Esophagus muscularis mucosa (tissue), 4 donors: ENCODE results near the gene TAS2R19. TPM values are rescaled to one million over a fixed set of nuclear protein-coding genes. Genes with fewer than 3 reads are reported as not detected.
"Not testable (repeated sequence)": the region's sequence is repeated elsewhere in the genome, so short reads cannot be mapped to it uniquely, and the experiment has no call there.

Experiments used
- DNase-seq: peaks from one replicate; pipeline ENCODE4 v3.0.0-alpha.2; 2017; ENCODE audit errors: extremely low spot score
- H3K27ac ChIP-seq, 4 donors: fragments of 200-600 bp; sonication (generic); replicated peaks in 1 of 4; 1 replicate in 3 of 4; 2 replicates in 1 of 4; pipeline ENCODE4 v1.5.1; 2016 to 2019; ENCODE audit warnings: mild to moderate bottlenecking in 1 of 4
- H3K27me3 ChIP-seq, 4 donors: fragments of 200-600 bp; sonication (generic); one replicate each; pipeline versions ENCODE4 v1.5.1 to v1.6.0; 2016 to 2019
- H3K36me3 ChIP-seq, 4 donors: fragments of 200-600 bp; sonication (generic); one replicate each; pipeline ENCODE4 v1.5.1; 2016 to 2019
- H3K4me1 ChIP-seq, 4 donors: fragments of 200-600 bp; sonication (generic); one replicate each; pipeline ENCODE4 v1.5.1; 2016 to 2019
- H3K4me3 ChIP-seq, 4 donors: fragments of 200-600 bp; sonication (generic); 1 replicate in 2 of 4; 2 replicates in 2 of 4; pipeline ENCODE4 v1.5.1; 2016 to 2019; ENCODE audit warnings: mild to moderate bottlenecking in 4 of 4, moderate library complexity in 1 of 4
- H3K9me3 ChIP-seq, 4 donors: fragments of 200-600 bp; sonication (generic); 1 replicate in 3 of 4; 2 replicates in 1 of 4; pipeline ENCODE4 v1.5.1; 2016 to 2019
- EP300 ChIP-seq: sonication (generic); formaldehyde crosslinking; IDR thresholded peaks from one replicate; pipeline ENCODE4 v1.6.1; 2017; ENCODE audit warnings: antibody characterized with exemption
- POLR2A ChIP-seq: fragments of 450-650 bp; IDR thresholded peaks from one replicate; pipeline ENCODE4 v1.6.1; 2017; ENCODE audit warnings: antibody characterized with exemption, moderate library complexity, mild to moderate bottlenecking, low read depth
- POLR2AphosphoS5 ChIP-seq, 2 donors: sonication (generic); formaldehyde crosslinking; IDR thresholded peaks; one replicate each; pipeline ENCODE4 v1.6.1; 2017; ENCODE audit warnings: antibody characterized with exemption in 2 of 2
- WGBS: methylation state at CpG from one replicate; pipeline ENCODE4 v1.1.5; 2018; 5-methylcytosine and 5-hydroxymethylcytosine counted together
- intact Hi-C: fragments of 100-400 bp; cut with DNase I; formaldehyde crosslinking; loops from one replicate; pipeline ENCODE4 v1.15.1; 2023
- total RNA-seq, 4 donors: library from RNA; depleted of rRNA; stranded (reverse); fragments of >200 nt; gene quantifications; one replicate each; pipeline versions ENCODE4 v1.1.0 to v1.2.1, GENCODE V29; 2016
- TF ChIP-seq, protein P1 (sequence below), 3 experiments: fragments of 200-600 bp in 2 of 3; fragments of 450-650 bp in 1 of 3; sonication (generic) in 2 of 3; IDR thresholded peaks; one replicate each; pipeline ENCODE4 v1.5.1; 2017 to 2019; ENCODE audit warnings: antibody characterized with exemption in 3 of 3, mild to moderate bottlenecking in 2 of 3, moderate library complexity in 1 of 3

Gene TAS2R19
- total RNA-seq, 4 donors from 2014 or later = 1.4 to 8.3 (median 2.6) TPM

DNA sequence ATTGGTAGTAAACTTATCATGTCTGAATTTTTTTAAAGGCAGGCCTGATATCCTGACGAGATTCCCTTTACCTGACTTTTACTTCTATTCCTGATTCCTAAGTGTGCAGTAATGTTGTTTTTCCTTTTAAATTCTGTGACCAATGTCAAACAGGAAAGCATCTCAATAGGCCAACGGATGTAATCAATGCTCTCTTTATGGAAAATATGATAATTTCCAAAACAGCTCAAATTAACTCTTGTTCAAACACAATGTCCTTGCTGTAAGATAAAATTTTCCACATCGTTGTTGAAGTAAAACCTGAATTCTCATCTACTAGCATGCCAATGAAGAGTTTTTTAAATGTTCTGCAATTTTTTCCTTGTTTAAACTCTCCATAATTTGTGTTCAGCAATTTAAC lies 16.8 kb upstream of the TAS2R19 start:
- WGBS = 52% methylated on average over 3 of the region's 3 CpGs
- no peak for TF ChIP-seq POLR2AphosphoS5 (IDR thresholded peaks at IDR 0.05)
- TF ChIP-seq, protein P1, sequence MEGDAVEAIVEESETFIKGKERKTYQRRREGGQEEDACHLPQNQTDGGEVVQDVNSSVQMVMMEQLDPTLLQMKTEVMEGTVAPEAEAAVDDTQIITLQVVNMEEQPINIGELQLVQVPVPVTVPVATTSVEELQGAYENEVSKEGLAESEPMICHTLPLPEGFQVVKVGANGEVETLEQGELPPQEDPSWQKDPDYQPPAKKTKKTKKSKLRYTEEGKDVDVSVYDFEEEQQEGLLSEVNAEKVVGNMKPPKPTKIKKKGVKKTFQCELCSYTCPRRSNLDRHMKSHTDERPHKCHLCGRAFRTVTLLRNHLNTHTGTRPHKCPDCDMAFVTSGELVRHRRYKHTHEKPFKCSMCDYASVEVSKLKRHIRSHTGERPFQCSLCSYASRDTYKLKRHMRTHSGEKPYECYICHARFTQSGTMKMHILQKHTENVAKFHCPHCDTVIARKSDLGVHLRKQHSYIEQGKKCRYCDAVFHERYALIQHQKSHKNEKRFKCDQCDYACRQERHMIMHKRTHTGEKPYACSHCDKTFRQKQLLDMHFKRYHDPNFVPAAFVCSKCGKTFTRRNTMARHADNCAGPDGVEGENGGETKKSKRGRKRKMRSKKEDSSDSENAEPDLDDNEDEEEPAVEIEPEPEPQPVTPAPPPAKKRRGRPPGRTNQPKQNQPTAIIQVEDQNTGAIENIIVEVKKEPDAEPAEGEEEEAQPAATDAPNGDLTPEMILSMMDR (IDR thresholded peaks at IDR 0.05) = no peak
- TF ChIP-seq EP300 = no peak
- TF ChIP-seq POLR2A = no peak
- H3K4me1 ChIP-seq = peaks cover 0 to 4% (median 0%) of the 10 kb centered on the region in 4 donors
- H3K9me3 ChIP-seq = no peaks in the 10 kb centered on the region
- H3K36me3 ChIP-seq = no peaks in the 10 kb centered on the region
- no peak for DNase-seq
- H3K4me3 ChIP-seq = no peak overlapping the region
- no peak overlapping the region for H3K27ac ChIP-seq
- intact Hi-C loops = loop anchor here (1.0 kb wide), 1 partner anchor 26 kb away; no protein-coding TSS in a partner anchor
- no peaks in the 10 kb centered on the region for H3K27me3 ChIP-seq

DNA sequence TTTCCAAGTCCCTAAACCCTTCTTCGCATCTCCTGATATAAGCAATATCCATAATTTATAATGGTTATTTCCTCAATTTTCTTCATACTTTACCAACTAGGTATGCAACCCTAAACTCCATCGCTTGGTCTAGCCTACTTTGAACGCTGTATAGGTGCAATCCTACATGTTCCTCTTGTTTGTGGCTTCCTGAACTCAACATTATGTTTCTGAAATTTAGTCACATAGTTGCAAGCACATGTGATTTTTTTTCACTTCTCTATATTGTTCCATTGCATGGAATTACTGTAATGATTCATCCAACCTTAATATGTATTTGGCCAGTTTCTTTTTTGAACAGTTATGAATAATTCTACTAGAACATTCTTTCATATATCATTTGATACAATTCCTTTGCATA lies 11.5 kb upstream of the TAS2R19 start:
- H3K27ac ChIP-seq, H3K9me3 ChIP-seq, H3K4me3 ChIP-seq, H3K36me3 ChIP-seq, DNase-seq, H3K4me1 ChIP-seq, intact Hi-C loops, H3K27me3 ChIP-seq: not testable (repeated sequence)
- 94% methylated on average over 1 of the region's 3 CpGs for WGBS

DNA sequence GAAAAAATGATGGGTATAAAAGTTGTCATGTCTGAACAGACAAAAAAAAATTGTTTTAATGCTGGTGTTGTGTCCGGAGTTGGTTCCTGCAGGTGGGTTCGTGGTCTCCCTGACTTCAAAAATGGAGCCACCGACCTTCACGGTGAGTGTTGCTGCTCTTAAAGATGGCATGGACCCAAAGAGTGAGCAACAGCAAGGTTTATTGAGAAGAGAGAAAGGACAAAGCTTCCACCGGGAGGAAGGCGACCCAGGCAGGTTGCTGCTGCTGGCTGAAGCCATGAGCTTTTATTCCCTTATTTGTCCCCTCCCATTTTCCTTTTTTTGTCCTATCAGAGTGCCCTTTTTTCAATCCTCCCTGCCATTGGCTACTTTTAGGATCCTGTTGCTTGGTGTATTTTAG lies 8.9 kb upstream of the TAS2R19 start, which contains the start of gene TAS2R31:
Gene TAS2R31, minus strand, starts transcription at position 101 of the 400 bp plus-strand sequence. Its CDS starts 72 bp downstream, at position 29.
- no peaks in the 10 kb centered on the region for H3K4me1 ChIP-seq

DNA sequence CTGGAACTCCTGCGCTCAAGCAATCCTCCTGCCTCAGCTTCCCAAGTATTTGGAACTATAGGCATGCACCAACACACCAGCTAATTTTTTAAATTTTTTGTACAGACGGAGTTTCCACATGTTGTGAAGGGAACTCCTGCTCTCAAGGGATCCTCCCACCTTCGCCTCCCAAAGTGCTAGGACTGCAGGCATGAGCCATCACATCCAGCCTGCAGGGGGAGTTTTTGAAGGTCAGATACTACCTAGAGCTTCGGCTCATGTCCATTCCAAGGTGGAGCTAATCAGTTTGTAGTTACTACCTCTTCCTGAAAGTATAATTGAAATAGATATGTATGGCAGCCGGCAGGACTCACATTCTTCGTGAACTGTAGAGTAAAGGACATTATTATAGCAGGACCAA lies 3.7 kb upstream of the TAS2R19 start:
- Histone ChIP-seq H3K36me3 (peaks cover 0 to 11% (median 4%) of the 10 kb centered on the region in 4 donors), H3K9me3 (no peaks in the 10 kb centered on the region), H3K27me3 (no peaks in the 10 kb centered on the region), H3K4me3 (no peak overlapping the region), H3K4me1 (peaks cover 0 to 5% (median 0%) of the 10 kb centered on the region in 4 donors), H3K27ac (no peak overlapping the region)
- TF ChIP-seq, protein P1 (IDR thresholded peaks at IDR 0.05) = no peak
- TF ChIP-seq POLR2AphosphoS5 (IDR thresholded peaks at IDR 0.05) (no peak), POLR2A (no peak), EP300 (no peak)
- 92% methylated on average over 6 of the region's 6 CpGs for WGBS
- DNase-seq = no peak
- intact Hi-C loops = no loop called here

More for the DNA sequence above, 8.9 kb upstream of the TAS2R19 start, which contains the start of gene TAS2R31:
- intact Hi-C loops = no loop called here
- Histone ChIP-seq H3K9me3 (no peaks in the 10 kb centered on the region), H3K27ac (no peak within 1 kb of the TSS), H3K27me3 (no peaks in the 10 kb centered on the region), H3K36me3 (peaks cover 0 to 15% (median 3%) of the 10 kb centered on the region in 4 donors), H3K4me3 (no peak within 1 kb of the TSS)
- TF ChIP-seq POLR2A = no peak
- TF ChIP-seq, protein P1 (IDR thresholded peaks at IDR 0.05) = no peak
- no peak for TF ChIP-seq EP300
- no peak for TF ChIP-seq POLR2AphosphoS5 (IDR thresholded peaks at IDR 0.05)
- DNase-seq = no peak
- 90% methylated on average over 6 of the region's 6 CpGs for whole genome bisulfite sequencing

DNA sequence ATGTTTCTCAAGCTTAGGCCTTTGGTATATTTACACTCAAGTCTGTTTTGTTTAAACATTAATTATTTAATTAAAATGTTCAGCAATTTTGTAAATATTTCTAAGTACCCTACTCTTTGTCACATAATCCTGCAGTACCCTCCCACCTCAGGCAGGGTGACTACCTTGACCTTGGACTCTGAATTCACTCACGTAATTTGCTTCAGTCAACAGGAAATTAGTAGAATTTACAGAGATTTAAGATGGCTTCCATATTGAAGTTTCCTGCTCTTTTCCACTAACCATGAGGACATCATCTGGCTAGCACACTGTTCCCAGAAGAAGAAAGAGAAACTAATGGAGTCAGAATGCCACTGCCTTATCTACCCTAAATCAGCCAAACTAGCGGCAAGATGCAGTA lies 967 bp upstream of the TAS2R19 start:
- H3K4me3 ChIP-seq = no peak overlapping the region
- intact Hi-C loops = no loop called here
- no peak for DNase-seq
- 67% methylated on average over 2 of the region's 2 CpGs for WGBS
- H3K9me3 ChIP-seq = no peaks in the 10 kb centered on the region
- no peak overlapping the region for H3K27ac ChIP-seq
- peaks cover 0 to 5% (median 0%) of the 10 kb centered on the region in 4 donors for H3K4me1 ChIP-seq
- no peaks in the 10 kb centered on the region for H3K27me3 ChIP-seq
- TF ChIP-seq POLR2AphosphoS5 (IDR thresholded peaks at IDR 0.05) = no peak
- TF ChIP-seq EP300 = no peak
- no peak for TF ChIP-seq POLR2A
- TF ChIP-seq, protein P1 (IDR thresholded peaks at IDR 0.05) = no peak
- H3K36me3 ChIP-seq = peaks cover 0 to 11% (median 4%) of the 10 kb centered on the region in 4 donors
